Mesodermal cell (in vitro differentiated cells): ENCODE data around the gene PREX1.
A peak's percentile ranks its signal among the peaks of the same experiment; 100 is the strongest.

ENCODE experiments used
- H3K27ac ChIP-seq: 2 replicates; pipeline ENCODE4 v1.7.0; 2013; ENCODE audit warnings: mild to moderate bottlenecking, low read depth, low read length, moderate library complexity; ENCODE audit not compliant: severe bottlenecking
- H3K36me3 ChIP-seq: 2 replicates; pipeline ENCODE4 v1.7.1; 2013; ENCODE audit warnings: mild to moderate bottlenecking, low read length, moderate library complexity; ENCODE audit not compliant: control insufficient read depth, insufficient read depth
- H3K4me1 ChIP-seq: one replicate; pipeline ENCODE4 v1.7.1; 2013; ENCODE audit warnings: mild to moderate bottlenecking, low read length; ENCODE audit not compliant: insufficient read depth, control insufficient read depth, poor library complexity, severe bottlenecking
- H3K4me3 ChIP-seq: 2 replicates; pipeline ENCODE4 v1.7.0; 2013; ENCODE audit warnings: low read length, control low read depth, mild to moderate bottlenecking; ENCODE audit not compliant: insufficient read depth, poor library complexity, severe bottlenecking; ENCODE audit errors: extremely low read depth
- H3K9me3 ChIP-seq: 2 replicates; pipeline ENCODE4 v1.7.1; 2013; ENCODE audit warnings: mild to moderate bottlenecking, low read length, moderate library complexity; ENCODE audit not compliant: control insufficient read depth
- WGBS, 2 experiments: methylation state at CpG; one replicate each; pipeline ENCODE4 v1.1.5; 2013; ENCODE audit warnings: missing lambda C conversion rate in 2 of 2; ENCODE audit not compliant: insufficient coverage in 2 of 2; 5-methylcytosine and 5-hydroxymethylcytosine counted together

Gene PREX1

GRCh38 chr20:48685300-48685699 is 142.5 kb downstream of the PREX1 start:
- peak overlapping the region; percentile 43 for H3K27ac ChIP-seq
- H3K36me3 ChIP-seq: peaks cover 37% of the 10 kb centered on the region

GRCh38 chr20:48684501-48685041 is 143.2 kb downstream of the PREX1 start:
- peaks cover 26% of the 10 kb centered on the region for H3K4me1 ChIP-seq
- 88 to 90% methylated on average over 13 of the region's 14 CpGs for WGBS, 2 experiments
- H3K36me3 ChIP-seq: peaks cover 37% of the 10 kb centered on the region
- no peak overlapping the region for H3K4me3 ChIP-seq
- H3K27ac ChIP-seq: peak overlapping the region; percentile 43
- H3K9me3 ChIP-seq: no peaks in the 10 kb centered on the region

More at GRCh38 chr20:48685300-48685699, 142.5 kb downstream of the PREX1 start:
- 89 to 100% methylated on average over 5 to 6 of the region's 8 CpGs for WGBS, 2 experiments
- Histone ChIP-seq H3K9me3 (no peaks in the 10 kb centered on the region), H3K4me1 (peaks cover 26% of the 10 kb centered on the region), H3K4me3 (no peak overlapping the region)

GRCh38 chr20:48683467-48684175 is 144.2 kb downstream of the PREX1 start:
- Histone ChIP-seq H3K36me3 (peaks cover 33% of the 10 kb centered on the region), H3K9me3 (no peaks in the 10 kb centered on the region), H3K4me1 (peaks cover 26% of the 10 kb centered on the region), H3K27ac (no peak overlapping the region), H3K4me3 (no peak overlapping the region)
- WGBS, 2 experiments: 85 to 89% methylated on average over 11 to 12 of the region's 12 CpGs

- 74 to 79% methylated on average over 12 to 14 of the region's 18 CpGs for WGBS, 2 experiments
- Histone ChIP-seq H3K4me3 (no peak overlapping the region), H3K4me1 (peaks cover 26% of the 10 kb centered on the region), H3K9me3 (no peaks in the 10 kb centered on the region), H3K27ac (peak overlapping the region; percentile 73), H3K36me3 (peaks cover 32% of the 10 kb centered on the region)
These were observed 145.1 kb downstream of the PREX1 start for GRCh38 chr20:48682529-48683363.

- WGBS, 2 experiments: 88 to 98% methylated on average over 4 to 6 of the region's 6 CpGs
- no peaks in the 10 kb centered on the region for H3K9me3 ChIP-seq
- peaks cover 34% of the 10 kb centered on the region for H3K36me3 ChIP-seq
- peaks cover 24% of the 10 kb centered on the region for H3K4me1 ChIP-seq
- H3K27ac ChIP-seq: no peak overlapping the region
- H3K4me3 ChIP-seq: no peak overlapping the region
These were observed 145.8 kb downstream of the PREX1 start for GRCh38 chr20:48681873-48682426.

- 86 to 91% methylated on average over 4 to 5 of the region's 6 CpGs for WGBS, 2 experiments
- Histone ChIP-seq H3K27ac (no peak overlapping the region), H3K36me3 (peaks cover 38% of the 10 kb centered on the region), H3K9me3 (no peaks in the 10 kb centered on the region), H3K4me1 (peaks cover 18% of the 10 kb centered on the region), H3K4me3 (no peak overlapping the region)
These were observed 146.5 kb downstream of the PREX1 start for GRCh38 chr20:48681201-48681872.

- Histone ChIP-seq H3K9me3 (no peaks in the 10 kb centered on the region), H3K4me1 (peaks cover 16% of the 10 kb centered on the region), H3K27ac (no peak overlapping the region), H3K36me3 (peaks cover 43% of the 10 kb centered on the region), H3K4me3 (no peak overlapping the region)
- 82 to 100% methylated on average over 2 of the region's 7 CpGs for WGBS, 2 experiments
These were observed 147.1 kb downstream of the PREX1 start for GRCh38 chr20:48680650-48681049.

- Histone ChIP-seq H3K4me3 (no peak overlapping the region), H3K4me1 (peaks cover 11% of the 10 kb centered on the region), H3K36me3 (peaks cover 53% of the 10 kb centered on the region), H3K27ac (no peak overlapping the region), H3K9me3 (no peaks in the 10 kb centered on the region)
- WGBS, 2 experiments: 77 to 86% methylated on average over 10 to 12 of the region's 14 CpGs
These were observed 148.2 kb downstream of the PREX1 start for GRCh38 chr20:48679599-48679998.

- Histone ChIP-seq H3K4me3 (no peak overlapping the region), H3K4me1 (peaks cover 6% of the 10 kb centered on the region), H3K27ac (no peak overlapping the region), H3K9me3 (no peaks in the 10 kb centered on the region), H3K36me3 (peaks cover 58% of the 10 kb centered on the region)
- 93 to 100% methylated on average over 2 to 3 of the region's 3 CpGs for WGBS, 2 experiments
These were observed 148.8 kb downstream of the PREX1 start for GRCh38 chr20:48679011-48679410.

GRCh38 chr20:48678421-48678820 is 149.4 kb downstream of the PREX1 start:
- 100% methylated on average over 2 to 3 of the region's 5 CpGs for WGBS, 2 experiments
- H3K36me3 ChIP-seq: peaks cover 59% of the 10 kb centered on the region

More at GRCh38 chr20:48678421-48678820, 149.4 kb downstream of the PREX1 start:
- H3K4me1 ChIP-seq: peaks cover 6% of the 10 kb centered on the region
- H3K9me3 ChIP-seq: no peaks in the 10 kb centered on the region
- H3K4me3 ChIP-seq: no peak overlapping the region
- no peak overlapping the region for H3K27ac ChIP-seq
